ENCODE data around the gene NMU.

DNA sequence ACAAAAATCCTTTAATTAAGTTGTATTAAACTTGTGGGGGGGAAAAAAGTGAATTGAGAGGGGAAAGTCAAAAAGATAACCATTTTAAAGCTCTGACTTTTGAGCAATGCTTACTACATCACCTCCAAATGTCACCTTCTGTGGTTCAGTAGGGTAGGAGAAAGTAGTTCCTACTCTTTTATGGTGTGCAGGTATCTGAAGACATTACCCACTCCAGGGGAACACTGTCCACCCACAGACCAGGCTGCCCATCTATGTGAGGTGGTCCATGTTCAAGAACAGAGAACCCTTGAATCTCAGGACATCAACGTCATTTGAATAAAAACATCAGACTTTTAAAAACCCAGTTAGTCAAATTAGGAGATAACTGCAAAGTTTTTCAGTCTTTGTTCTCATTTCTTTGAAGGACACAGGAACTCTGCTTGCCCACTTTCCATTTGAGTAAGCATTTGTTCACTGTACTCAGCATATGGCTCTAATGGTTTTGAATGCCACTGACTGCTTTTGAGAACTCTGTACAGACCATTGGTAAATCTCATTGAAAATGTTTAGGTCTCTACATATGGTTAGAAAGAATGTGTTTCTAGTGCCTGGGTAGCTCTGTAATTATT is 18.4 kb downstream of the NMU start:
- TF ChIP-seq, protein P1, sequence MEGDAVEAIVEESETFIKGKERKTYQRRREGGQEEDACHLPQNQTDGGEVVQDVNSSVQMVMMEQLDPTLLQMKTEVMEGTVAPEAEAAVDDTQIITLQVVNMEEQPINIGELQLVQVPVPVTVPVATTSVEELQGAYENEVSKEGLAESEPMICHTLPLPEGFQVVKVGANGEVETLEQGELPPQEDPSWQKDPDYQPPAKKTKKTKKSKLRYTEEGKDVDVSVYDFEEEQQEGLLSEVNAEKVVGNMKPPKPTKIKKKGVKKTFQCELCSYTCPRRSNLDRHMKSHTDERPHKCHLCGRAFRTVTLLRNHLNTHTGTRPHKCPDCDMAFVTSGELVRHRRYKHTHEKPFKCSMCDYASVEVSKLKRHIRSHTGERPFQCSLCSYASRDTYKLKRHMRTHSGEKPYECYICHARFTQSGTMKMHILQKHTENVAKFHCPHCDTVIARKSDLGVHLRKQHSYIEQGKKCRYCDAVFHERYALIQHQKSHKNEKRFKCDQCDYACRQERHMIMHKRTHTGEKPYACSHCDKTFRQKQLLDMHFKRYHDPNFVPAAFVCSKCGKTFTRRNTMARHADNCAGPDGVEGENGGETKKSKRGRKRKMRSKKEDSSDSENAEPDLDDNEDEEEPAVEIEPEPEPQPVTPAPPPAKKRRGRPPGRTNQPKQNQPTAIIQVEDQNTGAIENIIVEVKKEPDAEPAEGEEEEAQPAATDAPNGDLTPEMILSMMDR (IDR thresholded peaks at IDR 0.05; ENCODE audit: low read length): no peak
- no peak for TF ChIP-seq EZH2 (optimal IDR thresholded peaks at IDR 0.05; ENCODE audit: low read depth, low read length)

Data from MM.1S (cell line).